Type B pancreatic cell (in vitro differentiated cells): ENCODE data around the gene TAPBPL. TPM values are rescaled to one million over a fixed set of nuclear protein-coding genes. Genes with fewer than 3 reads are reported as not detected.
A peak's percentile ranks its signal among the peaks of the same experiment; 100 is the strongest.
"Not testable (repeated sequence)": the region's sequence is repeated elsewhere in the genome, so short reads cannot be mapped to it uniquely, and the experiment has no call there.

ENCODE experiments used
- DNase-seq: peaks from one replicate; pipeline ENCODE4 v3.0.0; 2021; ENCODE audit warnings: mixed read lengths; ENCODE audit not compliant: unreplicated experiment; ENCODE audit errors: extremely low spot score
- H3K27ac Mint-ChIP-seq: 2 replicates; pipeline ENCODE4 v1.8.0; 2021; ENCODE audit warnings: mild to moderate bottlenecking, mixed read lengths
- H3K27me3 Mint-ChIP-seq: 2 replicates; pipeline ENCODE4 v1.8.0; 2021; ENCODE audit warnings: mixed read lengths
- H3K36me3 Mint-ChIP-seq: 2 replicates; pipeline ENCODE4 v1.8.0; 2021; ENCODE audit warnings: mixed read lengths
- H3K4me1 Mint-ChIP-seq: one replicate; pipeline ENCODE4 v1.8.0; 2021; ENCODE audit warnings: mixed read lengths; ENCODE audit not compliant: unreplicated experiment
- H3K4me3 Mint-ChIP-seq: 2 replicates; pipeline ENCODE4 v1.8.0; 2021; ENCODE audit warnings: mild to moderate bottlenecking, mixed read lengths
- H3K9me3 Mint-ChIP-seq: 2 replicates; pipeline ENCODE4 v1.8.0; 2021; ENCODE audit warnings: mixed read lengths
- CTCF ChIP-seq: fragments of 200-600 bp; sonication (generic); conservative IDR thresholded peaks from 2 replicates; pipeline ENCODE4 v1.5.0; 2021; ENCODE audit warnings: antibody characterized with exemption, mild to moderate bottlenecking
- total RNA-seq: library from RNA; stranded (reverse); gene quantifications from 2 replicates; pipeline ENCODE4 v1.2.1, GENCODE V29; 2021; ENCODE audit warnings: low replicate concordance

Gene TAPBPL
- total RNA-seq, 1 donor from 2014 or later: 12.4 TPM

GRCh38 chr12:6463216-6463615 lies 11.4 kb downstream of the TAPBPL start:
- H3K27ac Mint-ChIP-seq: no peak overlapping the region
- H3K27me3 Mint-ChIP-seq: no peaks in the 10 kb centered on the region
- no peak overlapping the region for H3K4me3 Mint-ChIP-seq

GRCh38 chr12:6463858-6464257 lies 12.0 kb downstream of the TAPBPL start:
- Mint-ChIP-seq H3K27me3 (peaks cover 3% of the 10 kb centered on the region), H3K4me1 (no peaks in the 10 kb centered on the region), H3K9me3 (no peaks in the 10 kb centered on the region), H3K27ac (peak overlapping the region; percentile 8), H3K4me3 (no peak overlapping the region), H3K36me3 (peaks cover 41% of the 10 kb centered on the region)
- DNase-seq: no peak
- no peak for TF ChIP-seq CTCF

More at GRCh38 chr12:6463216-6463615, 11.4 kb downstream of the TAPBPL start:
- no peaks in the 10 kb centered on the region for H3K9me3 Mint-ChIP-seq
- no peak for DNase-seq
- TF ChIP-seq CTCF: no peak
- H3K36me3 Mint-ChIP-seq: peaks cover 46% of the 10 kb centered on the region
- H3K4me1 Mint-ChIP-seq: no peaks in the 10 kb centered on the region

- Mint-ChIP-seq H3K27me3 (peaks cover 7% of the 10 kb centered on the region), H3K27ac (peak overlapping the region; percentile 8), H3K4me1 (peaks cover 2% of the 10 kb centered on the region), H3K4me3 (no peak overlapping the region), H3K36me3 (peaks cover 41% of the 10 kb centered on the region), H3K9me3 (no peaks in the 10 kb centered on the region)
- no peak for DNase-seq
- no peak for TF ChIP-seq CTCF
Observed at GRCh38 chr12:6464531-6464930, 12.7 kb downstream of the TAPBPL start.

GRCh38 chr12:6465467-6466183 lies 13.8 kb downstream of the TAPBPL start:
- peak; percentile 83 for TF ChIP-seq CTCF
- peaks cover 41% of the 10 kb centered on the region for H3K36me3 Mint-ChIP-seq
- H3K4me3 Mint-ChIP-seq: peak overlapping the region; percentile 27
- no peak overlapping the region for H3K27ac Mint-ChIP-seq
- H3K27me3 Mint-ChIP-seq: peaks cover 11% of the 10 kb centered on the region
- peaks cover 5% of the 10 kb centered on the region for H3K4me1 Mint-ChIP-seq
- no peaks in the 10 kb centered on the region for H3K9me3 Mint-ChIP-seq
- no peak for DNase-seq

- H3K27ac Mint-ChIP-seq: no peak overlapping the region
- no peaks in the 10 kb centered on the region for H3K9me3 Mint-ChIP-seq
- H3K36me3 Mint-ChIP-seq: peaks cover 35% of the 10 kb centered on the region
- no peak for TF ChIP-seq CTCF
- H3K4me1 Mint-ChIP-seq: peaks cover 5% of the 10 kb centered on the region
- no peak overlapping the region for H3K4me3 Mint-ChIP-seq
- DNase-seq: no peak
- peaks cover 14% of the 10 kb centered on the region for H3K27me3 Mint-ChIP-seq
Observed at GRCh38 chr12:6466184-6466573, 14.3 kb downstream of the TAPBPL start.

- Mint-ChIP-seq H3K27me3 (peaks cover 15% of the 10 kb centered on the region), H3K36me3 (peaks cover 31% of the 10 kb centered on the region)
- not testable (repeated sequence) for H3K9me3 Mint-ChIP-seq, H3K4me3 Mint-ChIP-seq, H3K27ac Mint-ChIP-seq, DNase-seq, H3K4me1 Mint-ChIP-seq
Observed at GRCh38 chr12:6466751-6467150, 14.9 kb downstream of the TAPBPL start.

- Mint-ChIP-seq H3K4me3 (peak overlapping the region; percentile 21), H3K27me3 (peaks cover 24% of the 10 kb centered on the region), H3K36me3 (peaks cover 24% of the 10 kb centered on the region)
- not testable (repeated sequence) for H3K9me3 Mint-ChIP-seq, DNase-seq, H3K4me1 Mint-ChIP-seq, H3K27ac Mint-ChIP-seq
Observed at GRCh38 chr12:6467571-6468282, 15.9 kb downstream of the TAPBPL start.
